GM12873 (cell line): ENCODE data around the gene VENTX.

Source experiments
- TF ChIP-seq, protein P1 (sequence below): IDR thresholded peaks from 2 replicates; pipeline ENCODE4 v1.5.1; 2012; ENCODE audit warnings: low read depth, mild to moderate bottlenecking, moderate library complexity, low read length, control low read depth; ENCODE audit not compliant: insufficient read depth; ENCODE audit errors: missing control alignments

The VENTX gene

GRCh38 chr10:133266056-133266795 lies 28.6 kb downstream of the VENTX start:
- TF ChIP-seq, protein P1, sequence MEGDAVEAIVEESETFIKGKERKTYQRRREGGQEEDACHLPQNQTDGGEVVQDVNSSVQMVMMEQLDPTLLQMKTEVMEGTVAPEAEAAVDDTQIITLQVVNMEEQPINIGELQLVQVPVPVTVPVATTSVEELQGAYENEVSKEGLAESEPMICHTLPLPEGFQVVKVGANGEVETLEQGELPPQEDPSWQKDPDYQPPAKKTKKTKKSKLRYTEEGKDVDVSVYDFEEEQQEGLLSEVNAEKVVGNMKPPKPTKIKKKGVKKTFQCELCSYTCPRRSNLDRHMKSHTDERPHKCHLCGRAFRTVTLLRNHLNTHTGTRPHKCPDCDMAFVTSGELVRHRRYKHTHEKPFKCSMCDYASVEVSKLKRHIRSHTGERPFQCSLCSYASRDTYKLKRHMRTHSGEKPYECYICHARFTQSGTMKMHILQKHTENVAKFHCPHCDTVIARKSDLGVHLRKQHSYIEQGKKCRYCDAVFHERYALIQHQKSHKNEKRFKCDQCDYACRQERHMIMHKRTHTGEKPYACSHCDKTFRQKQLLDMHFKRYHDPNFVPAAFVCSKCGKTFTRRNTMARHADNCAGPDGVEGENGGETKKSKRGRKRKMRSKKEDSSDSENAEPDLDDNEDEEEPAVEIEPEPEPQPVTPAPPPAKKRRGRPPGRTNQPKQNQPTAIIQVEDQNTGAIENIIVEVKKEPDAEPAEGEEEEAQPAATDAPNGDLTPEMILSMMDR: no peak

DNA sequence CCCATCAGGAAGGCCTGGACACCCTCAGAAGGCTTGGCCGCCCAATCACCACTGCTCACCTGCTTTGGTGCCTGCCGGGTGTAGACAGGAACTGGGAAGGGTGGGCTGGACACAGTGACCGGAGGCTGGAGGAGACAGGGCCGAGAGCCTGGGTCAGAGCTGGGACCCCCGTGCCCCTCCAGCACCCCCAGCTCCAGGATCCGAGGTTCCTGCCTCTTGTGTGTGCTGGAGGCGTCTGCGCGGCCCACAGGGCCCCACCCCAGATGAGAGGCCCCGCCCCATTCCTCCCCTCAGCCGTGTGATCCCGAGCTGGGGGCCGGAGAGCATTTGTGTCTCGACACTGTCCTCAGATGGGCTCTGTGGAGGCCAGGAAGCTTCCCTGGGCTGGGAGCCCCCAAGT lies 29.6 kb downstream of the VENTX start:
- TF ChIP-seq, protein P1: no peak

DNA sequence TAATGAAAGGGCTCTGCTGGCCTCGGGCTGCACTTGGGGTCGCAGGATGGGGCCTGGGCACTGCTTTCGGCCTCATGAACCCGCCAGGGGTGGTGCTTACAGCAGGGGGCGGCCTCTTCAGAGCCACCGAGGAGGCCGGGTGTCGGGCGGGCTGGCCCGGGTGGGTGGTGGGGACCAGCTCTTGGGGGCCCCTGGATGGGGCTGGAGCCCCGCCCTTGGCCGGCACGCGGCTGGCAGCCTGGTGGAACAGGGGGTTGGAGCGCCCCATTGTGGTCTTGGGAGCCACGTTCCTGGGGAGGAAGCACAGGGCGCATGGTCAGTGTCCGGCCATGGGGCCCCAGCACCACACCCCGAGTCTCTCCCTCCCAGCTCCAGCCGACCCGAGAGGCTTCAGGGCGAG lies 30.2 kb downstream of the VENTX start:
- TF ChIP-seq, protein P1: no peak

- TF ChIP-seq, protein P1: no peak
These were observed 30.9 kb downstream of the VENTX start for GRCh38 chr10:133268532-133268931.

GRCh38 chr10:133269367-133269766 lies 31.7 kb downstream of the VENTX start:
- TF ChIP-seq, protein P1: no peak

GRCh38 chr10:133270204-133270603 lies 32.5 kb downstream of the VENTX start:
- TF ChIP-seq, protein P1: no peak

GRCh38 chr10:133270773-133271297 lies 33.2 kb downstream of the VENTX start:
- TF ChIP-seq, protein P1: no peak
